Stimulated activated CD4-positive, alpha-beta T cell treated with anti-CD3 and anti-CD28 coated beads, TNF-alpha, amount 100 ng/mL, for 24 hours (primary cell): Measurements from ENCODE around the gene DGKE.

Source experiments
- DNase-seq, 3 experiments: peaks; one replicate each; pipeline ENCODE4 v3.0.0-alpha.2; 2020; ENCODE audit warnings: low read depth in 3 of 3

Gene DGKE

DNA sequence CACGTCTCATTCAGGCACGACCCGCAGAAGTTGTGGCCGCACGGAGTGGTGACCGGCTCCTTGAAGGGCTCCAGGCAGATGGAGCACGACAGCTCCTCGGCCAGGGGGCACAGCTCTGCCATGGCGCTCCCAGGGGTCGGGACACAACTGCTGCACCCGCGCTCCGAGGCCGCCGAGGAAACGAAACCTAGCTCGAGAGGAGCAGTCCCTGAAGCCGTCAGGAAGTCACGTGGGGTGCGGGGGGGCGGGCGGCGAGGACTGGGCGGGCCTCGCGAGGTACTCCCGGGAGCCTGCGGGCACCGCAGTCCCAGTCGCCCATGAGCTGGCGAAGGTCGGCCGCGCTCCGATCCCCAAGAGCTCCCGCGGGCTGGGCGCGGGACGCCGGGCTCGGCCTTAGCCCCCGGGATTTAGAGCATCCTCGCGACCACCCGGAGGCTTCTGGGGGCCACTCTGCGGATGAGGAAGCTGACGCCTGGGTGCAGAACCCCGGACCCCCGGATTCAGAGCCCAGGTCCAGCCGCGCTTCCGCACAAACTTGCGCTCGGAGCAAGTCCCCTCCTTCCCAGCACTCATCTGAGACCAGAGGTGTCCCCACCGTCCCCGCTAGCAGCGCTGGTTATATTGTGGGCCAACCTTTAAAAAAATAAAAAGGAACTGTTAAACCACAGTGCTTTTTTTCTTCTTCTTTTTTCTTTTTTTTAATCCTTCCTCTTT, 80.1 kb downstream of the DGKE start, which contains the start of gene TRIM25:
TSS of gene TRIM25 (minus strand) at position 183 of the 714 bp plus-strand sequence. CDS start at position 122, 61 bp downstream.
- DNase-seq, result peak; percentile 74 to 93 (median 84)

DNA sequence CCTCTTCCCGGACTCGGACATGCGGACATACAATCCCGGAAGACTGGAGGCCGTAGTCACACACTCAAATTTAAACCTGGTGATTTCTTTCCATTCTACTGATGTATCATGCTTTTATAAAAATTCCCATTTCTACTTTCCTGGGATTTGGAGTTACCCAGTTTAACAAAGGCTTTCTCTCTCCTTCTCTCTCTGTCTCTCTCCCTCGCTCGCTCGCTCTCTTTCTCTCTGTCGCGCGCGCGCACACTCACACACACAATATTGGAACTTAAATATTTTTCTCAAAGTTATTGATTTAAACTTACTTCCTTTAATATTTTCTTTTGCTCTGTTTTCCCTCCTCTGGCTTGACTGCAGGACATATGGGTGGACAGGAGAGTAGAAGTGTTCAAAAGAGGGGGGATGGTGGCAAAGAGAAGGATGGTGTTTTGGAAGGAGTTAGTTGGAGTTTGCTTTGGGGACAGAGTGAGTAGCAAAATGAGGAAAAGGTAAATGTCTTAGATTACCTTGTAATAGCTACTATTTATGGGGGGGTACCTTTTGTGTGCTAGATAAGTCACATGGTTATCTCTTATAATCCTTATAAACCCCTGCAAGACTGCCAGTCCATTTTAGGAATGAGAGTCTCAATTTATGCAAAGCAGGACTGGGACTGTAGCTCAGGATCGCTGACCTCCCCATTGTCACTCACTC, 80.8 kb downstream of the DGKE start:
- no peak for DNase-seq

DNA sequence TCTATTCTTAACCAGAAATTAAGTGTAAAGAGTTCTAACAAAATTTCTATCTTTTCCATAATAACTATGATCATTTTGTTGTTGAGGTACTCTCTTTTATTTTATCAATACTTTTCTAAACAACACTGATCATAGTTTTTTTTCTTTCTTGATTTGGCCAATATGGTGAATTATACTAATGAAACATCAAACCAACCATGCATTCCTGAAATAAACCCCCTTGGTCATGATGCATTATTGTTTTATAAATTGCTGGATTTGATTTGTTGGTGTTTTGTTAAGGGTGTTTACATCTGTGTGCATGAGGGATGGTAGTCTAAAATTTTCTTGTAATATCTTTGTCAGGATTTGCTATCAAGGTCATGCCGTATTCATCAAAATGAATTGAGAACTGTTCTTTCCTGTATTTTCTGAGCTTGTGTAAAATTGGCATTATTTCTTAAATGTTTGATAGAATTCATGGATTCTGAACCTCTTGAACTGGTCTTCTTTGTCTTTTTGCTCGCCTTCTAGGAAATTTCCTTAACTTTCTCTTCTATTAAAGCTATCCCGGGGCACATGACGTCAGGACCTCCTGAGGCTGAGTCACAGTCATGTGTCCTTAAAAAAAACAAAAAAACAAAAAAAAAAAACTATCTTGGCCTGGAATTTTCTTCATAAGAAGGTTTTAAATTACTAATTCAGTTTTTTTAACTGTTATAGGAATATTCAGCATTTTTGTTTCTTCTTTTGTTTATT, 83.8 kb downstream of the DGKE start:
- no peak for DNase-seq

DNA sequence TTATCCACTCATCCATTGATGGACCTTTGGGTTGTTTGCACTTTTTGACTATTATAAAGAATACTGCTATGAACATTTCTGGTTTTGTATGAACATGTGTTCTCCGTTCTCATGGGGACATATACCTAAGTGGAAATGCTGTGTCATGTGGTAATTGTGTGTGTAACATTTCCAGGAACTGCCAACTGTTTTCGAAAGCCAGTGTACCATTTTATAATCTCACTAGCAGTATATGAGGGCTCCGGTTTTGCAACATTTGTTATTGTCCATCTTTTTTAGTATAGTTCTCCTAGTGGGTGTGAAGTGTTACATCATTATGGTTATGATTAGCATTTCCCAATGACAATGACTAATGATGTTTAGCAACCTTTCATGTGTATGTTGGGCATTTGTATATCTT, 85.0 kb downstream of the DGKE start:
- DNase-seq, result no peak
